GM21367 (cell line): ENCODE data around the gene SPTBN5.

Experiments
- ATAC-seq: cut with Tn5 transposase; IDR thresholded peaks from one replicate; pipeline ENCODE4 v1.9.1; 2021; ENCODE audit not compliant: unreplicated experiment

SPTBN5 gene

DNA sequence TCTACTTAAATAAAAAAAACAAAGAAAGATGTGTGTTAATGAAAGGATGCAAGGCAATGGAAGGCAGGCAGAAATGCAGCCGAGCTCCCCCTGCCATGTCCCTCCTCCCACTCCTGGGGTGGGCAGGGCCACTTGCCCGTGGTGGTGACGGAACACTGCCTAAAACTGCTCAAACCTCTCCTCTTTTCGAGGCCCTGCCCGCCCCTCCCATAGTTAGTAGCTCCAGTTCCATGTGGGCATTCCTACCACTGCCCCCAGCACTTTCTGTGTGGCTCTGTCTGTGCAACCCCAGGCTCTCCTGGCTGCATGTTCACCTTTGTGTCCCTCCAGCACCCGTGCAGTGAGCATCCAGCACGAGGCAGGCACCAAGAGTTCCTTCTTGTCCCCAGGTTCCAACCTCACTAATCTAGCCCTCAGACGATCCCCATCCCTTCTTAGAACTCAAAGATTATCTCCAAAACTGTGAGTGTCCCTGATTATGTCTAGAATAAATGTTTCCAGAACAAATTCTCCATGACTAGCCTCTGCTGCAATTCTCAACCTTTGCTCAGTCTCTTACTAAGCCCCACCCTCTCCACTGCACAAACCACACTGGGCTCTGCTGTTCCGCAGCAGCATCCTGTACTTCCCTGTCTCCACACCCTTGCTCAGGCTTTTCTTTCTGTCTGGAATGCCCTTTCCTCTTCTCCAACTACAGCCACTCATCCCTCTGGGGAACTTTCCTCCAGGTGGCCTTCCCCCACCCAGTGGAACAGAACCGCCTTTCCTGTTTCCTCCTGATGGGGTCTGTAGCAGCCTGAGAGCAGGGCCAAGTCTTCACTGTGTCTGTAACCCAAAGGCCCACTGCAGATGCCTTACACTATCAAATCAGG, 32.6 kb upstream of the SPTBN5 start:
- no peak for ATAC-seq

DNA sequence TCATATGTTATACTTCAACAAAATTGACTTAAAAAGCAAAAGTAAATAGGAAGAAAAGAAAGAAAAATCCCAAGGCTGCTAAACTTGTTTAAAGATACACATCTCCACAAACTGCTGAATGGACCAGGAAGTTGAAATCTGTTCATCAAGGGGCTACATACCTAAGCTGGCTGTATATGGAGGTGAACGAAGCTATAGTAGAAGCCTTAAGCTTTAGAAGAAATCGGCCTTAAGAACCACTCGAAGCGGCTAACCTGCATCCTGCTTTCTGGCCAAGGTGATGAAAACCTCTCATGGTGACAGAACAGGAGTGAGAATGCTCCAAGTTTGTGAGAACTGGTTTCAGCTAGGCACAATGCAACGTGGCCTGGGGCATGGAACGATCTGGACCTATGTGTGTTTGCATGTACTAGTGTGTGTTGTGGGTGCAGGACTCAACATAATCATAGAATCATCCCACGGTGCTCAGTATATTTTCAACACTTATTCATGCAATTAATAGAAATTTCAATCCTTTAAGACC, 31.3 kb upstream of the SPTBN5 start:
- ATAC-seq = no peak

DNA sequence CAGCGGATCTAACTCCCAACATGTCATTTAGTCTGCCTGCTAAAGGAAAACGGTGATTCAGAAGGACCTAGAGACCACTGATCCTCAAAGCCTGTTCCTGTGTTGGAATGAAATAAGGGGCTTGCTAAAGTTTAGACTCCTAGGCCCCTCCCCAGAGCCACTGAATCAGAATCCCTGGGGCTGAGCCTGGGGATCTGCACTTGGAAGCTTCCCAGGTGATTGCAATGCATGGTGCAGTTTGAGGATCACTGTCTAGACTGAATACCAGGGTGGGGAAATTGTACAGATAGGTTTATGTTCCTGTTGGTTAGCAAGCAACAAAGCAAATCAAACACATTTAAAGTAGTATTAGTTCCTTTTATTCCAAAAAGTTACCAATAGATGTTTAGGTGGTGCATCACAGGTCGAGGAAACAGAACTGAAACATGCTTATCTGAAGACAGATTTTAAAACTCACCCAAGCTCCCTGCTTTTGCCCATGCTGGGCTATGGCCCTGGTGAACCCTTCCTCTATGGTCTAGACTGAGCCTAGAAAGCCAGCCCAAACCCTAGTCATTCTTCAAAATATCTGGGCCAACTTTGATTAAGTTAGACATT, 29.6 kb upstream of the SPTBN5 start:
- no peak for ATAC-seq

- no peak for ATAC-seq
Measured at GRCh38 chr15:41922353-41922752, 28.5 kb upstream of the SPTBN5 start.

GRCh38 chr15:41921639-41922038, 27.8 kb upstream of the SPTBN5 start:
- no peak for ATAC-seq

- no peak for ATAC-seq
Measured at GRCh38 chr15:41921167-41921566, 27.3 kb upstream of the SPTBN5 start.

DNA sequence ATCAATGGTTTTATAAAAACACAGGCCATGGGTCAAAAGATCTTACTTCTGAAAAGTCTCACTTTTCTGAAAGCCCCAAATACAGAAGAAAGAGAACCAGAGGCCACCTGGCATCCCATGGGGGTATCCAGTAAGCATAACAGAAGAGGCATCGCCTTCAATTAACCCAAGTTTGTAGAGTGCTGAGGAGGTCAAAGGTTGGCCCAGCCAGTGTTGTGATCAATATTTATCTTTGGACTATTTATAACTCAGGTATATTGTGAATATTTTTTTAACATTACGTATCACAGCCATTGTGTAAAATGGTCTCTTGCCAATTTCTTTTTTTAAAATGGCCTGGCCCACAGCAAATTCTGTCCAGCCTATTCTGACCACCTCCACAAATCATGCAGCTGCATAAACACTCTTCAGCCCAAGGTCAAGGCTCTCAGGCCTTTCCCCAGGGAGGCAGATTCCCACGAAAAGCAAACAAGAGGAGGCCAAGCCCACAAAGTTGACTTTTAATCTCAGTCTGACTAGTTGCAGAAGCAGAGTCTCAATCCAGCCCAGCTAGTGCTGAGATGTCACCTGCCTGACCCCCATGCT, 26.2 kb upstream of the SPTBN5 start:
- no peak for ATAC-seq

- ATAC-seq = no peak
Measured at GRCh38 chr15:41919201-41919820, 25.5 kb upstream of the SPTBN5 start.

GRCh38 chr15:41918506-41919126, 24.8 kb upstream of the SPTBN5 start:
- ATAC-seq = no peak

DNA sequence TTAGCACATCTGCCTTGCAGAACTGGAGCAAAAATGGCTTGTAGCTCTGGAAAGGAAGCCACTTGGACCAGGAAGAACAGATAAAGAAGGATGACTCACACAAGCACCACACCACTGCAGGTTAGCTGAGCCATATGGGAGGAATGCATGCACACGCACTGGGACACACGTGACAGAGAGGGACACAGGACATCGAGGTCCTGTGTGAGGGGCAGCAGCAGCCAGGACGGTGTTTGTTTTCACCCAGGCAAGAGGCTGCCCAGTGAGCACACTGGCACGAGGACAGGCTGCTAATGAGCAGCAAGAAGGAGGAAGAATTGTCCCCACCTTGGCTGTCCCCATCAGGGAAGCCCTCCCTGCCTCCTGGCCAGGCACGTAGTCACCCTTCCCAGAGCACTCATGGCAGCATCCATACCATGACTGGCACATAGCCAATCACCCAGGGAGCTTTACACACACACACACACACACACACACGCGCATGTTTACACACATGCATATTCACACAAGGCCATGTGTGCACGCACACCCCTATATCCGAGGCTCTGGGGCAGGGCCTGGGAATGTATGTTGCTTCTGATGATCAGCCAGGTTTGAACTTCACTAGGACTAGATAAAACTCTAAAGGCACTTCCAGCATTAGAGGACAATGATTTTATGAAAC, 24.0 kb upstream of the SPTBN5 start:
- no peak for ATAC-seq

GRCh38 chr15:41915255-41915994, 21.6 kb upstream of the SPTBN5 start:
- ATAC-seq = no peak

DNA sequence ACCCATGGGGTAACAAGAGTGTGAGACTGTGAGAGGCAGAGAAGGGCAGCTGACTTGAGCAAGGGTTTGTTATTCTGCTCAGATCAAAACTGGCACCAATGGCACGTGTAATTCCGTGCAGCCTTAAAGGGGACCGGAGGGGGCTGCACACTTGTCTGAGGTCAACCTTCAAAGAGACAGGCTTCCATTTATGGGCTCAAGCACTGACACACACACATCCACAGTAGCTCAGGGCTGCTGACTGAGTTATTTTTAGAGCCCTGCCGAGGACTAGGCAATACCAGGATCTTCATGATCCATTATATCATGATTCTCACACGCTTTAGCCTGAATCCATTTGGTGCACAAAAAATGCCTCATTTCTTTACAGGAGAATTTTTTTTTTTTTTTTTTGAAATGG, 20.6 kb upstream of the SPTBN5 start:
- no peak for ATAC-seq

- no peak for ATAC-seq
Measured at GRCh38 chr15:41913256-41913655, 19.4 kb upstream of the SPTBN5 start.

- no peak for ATAC-seq
Measured at GRCh38 chr15:41911691-41912345, 18.0 kb upstream of the SPTBN5 start.

DNA sequence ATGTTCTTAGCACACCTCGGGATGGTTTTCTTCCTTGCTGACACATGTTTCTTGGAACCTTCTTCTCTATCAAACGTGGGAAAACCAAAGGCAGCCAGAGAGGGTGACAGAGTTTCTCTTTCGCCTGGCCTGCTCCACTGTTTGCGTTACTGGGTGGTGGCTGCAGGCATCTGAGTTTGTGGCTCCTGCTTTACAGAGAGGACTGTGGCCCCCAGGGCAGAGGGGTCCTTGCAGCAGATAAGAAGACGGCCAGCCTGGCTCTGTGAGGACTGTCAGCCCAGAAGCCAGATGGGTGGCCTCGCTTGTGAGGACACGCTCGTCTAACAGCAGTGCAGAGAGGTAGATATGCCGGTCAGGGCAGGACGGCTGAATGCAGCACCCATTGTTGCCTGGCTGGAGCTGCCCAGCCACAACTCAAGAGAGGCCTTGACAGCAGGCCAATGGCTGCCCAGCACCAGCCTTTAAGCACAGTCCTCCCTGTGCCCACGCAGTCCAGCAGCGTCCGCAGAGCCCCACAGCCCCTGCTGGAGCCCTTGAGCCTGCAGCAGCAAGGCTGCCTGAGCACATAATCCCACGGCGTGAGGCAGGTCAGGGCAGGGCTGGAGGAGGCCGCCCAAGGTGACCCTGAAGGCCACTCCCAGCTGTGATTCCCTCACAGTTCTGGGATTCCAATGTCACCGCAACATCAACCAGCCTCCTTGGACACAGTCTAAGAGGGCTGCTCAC, 15.0 kb upstream of the SPTBN5 start:
- ATAC-seq = no peak

DNA sequence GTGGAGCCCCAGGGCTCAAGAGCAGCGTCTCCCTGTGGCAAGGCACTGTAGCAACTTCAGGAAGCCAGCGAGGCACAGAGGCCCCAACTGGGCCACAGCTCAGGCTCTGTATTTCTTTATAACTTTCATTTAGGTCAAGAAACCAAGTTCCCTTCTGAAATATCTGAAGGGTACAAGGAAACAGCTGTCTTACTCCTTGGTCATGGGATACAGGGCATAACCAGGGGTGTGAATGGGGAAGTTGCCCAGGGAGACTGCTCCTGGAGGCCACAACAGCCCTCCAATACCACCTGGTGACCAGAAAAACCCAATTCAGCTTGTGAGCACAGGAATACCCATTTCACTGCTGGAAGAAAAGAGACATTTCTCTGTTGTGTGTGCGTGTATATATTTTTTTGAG, 13.3 kb upstream of the SPTBN5 start:
- ATAC-seq = no peak

- no peak for ATAC-seq
Measured at GRCh38 chr15:41906608-41907007, 12.8 kb upstream of the SPTBN5 start.

DNA sequence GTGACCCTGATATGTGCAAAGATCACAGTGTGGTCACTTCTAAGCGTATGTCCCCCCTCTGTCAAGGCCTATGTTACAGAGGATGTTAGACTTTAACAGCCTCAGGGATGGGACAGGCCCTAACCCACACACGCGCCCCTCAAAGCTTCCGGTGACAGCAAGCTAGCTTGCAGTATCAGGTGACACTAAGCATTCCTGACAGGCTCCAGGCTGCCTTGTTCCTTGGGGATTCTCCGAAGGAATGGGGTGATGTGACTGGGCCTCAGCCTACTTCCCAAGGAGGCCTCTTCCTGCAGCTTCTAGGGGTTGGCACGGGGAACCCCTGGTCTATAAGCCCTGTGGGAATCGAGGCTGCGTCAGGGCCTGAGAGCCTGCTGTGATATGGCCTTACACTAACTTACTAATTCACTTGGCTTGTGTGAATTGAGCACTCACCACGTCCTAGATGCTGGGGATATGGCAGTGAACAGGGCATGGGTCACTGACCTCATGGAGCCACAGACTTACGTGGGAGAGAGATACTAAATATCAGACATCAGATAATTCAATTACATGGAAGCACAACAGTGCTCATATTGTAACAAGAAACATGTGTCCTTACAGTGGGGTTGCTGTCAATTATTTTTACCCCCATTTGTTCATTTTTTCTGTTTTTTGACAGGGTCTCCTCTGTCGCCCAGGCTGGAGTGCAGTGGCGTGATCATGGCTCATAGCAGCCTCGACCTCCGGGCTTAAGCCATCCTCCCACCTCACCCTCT, 11.4 kb upstream of the SPTBN5 start:
- ATAC-seq = no peak
